ENCODE data around the gene ZFP3.

- TF ChIP-seq GATA2 (IDR thresholded peaks at IDR 0.05; ENCODE audit: low read depth, low read length) (no peak), GATA3 (IDR thresholded peaks at IDR 0.05; ENCODE audit: low read depth, low read length) (no peak)
Observed at GRCh38 chr17:5131146-5131715, 53.0 kb downstream of the ZFP3 start.

Data from SH-SY5Y (cell line).